D721Med (cell line): ENCODE results near the gene FRY.

Source experiments
- DNase-seq: peaks from one replicate; pipeline ENCODE4 v3.0.0; 2011; ENCODE audit warnings: low spot score; ENCODE audit not compliant: insufficient read length
- FAIRE-seq: peaks from 2 replicates; lab custom pipeline; 2011; peaks lifted over from hg19 to GRCh38; lab: Jason Lieb, UNC
- CTCF ChIP-seq: IDR thresholded peaks from 2 replicates; pipeline ENCODE4 v1.5.1; 2012; ENCODE audit warnings: mild to moderate bottlenecking, control low read depth; ENCODE audit not compliant: insufficient read depth; ENCODE audit errors: missing control alignments

Gene FRY

DNA sequence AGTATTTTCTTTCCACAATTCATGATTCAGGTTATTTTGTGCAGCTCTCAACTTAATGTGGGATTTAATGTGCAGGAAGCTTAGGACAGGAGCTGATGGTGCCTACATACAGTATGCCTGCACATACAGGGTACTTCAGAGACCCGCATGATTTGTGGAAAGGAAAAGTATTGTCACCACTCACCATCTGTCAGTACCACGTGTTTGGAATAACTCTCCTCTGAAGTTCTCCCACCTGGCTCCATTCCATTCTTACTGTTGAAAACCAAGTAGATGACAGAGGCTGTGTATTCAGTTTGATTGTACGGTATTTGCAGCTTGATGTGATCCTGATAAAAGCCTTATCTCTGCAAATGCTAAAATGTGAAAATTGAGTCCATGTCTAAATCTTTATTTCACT lies 197.9 kb downstream of the FRY start:
- FAIRE-seq (no peak), DNase-seq (no peak)
- TF ChIP-seq CTCF, result no peak

GRCh38 chr13:32232263-32232662 lies 200.7 kb downstream of the FRY start:
- no peak for TF ChIP-seq CTCF
- DNase-seq (no peak), FAIRE-seq (no peak)

- no peak for TF ChIP-seq CTCF
- FAIRE-seq (no peak), DNase-seq (no peak)
Observed at GRCh38 chr13:32233062-32233461, 201.5 kb downstream of the FRY start.

DNA sequence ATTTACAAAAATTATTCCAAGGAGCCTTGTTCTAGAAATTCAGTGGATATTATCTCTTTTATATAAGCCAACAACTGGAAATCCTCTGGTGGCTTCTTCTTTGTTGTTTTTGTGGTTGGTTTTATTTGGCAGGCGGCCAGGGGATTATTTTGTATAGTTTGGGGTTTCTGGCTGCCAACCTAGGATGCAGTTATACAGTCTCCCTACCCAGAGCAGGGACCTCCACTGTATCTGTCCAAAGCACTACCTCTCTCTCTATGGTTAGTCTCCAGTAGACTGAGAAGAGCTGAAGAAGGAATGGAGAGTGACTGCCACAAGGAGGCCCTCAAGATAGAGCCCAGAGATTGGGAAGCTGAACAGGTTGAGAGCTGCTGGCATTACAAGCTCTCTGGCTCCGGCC lies 203.3 kb downstream of the FRY start:
- no peak for FAIRE-seq
- DNase-seq, result no peak
- TF ChIP-seq CTCF, result no peak

GRCh38 chr13:32237681-32238080 lies 206.1 kb downstream of the FRY start:
- no peak for DNase-seq
- FAIRE-seq, result no peak
- no peak for TF ChIP-seq CTCF

GRCh38 chr13:32243695-32244094 lies 212.1 kb downstream of the FRY start:
- DNase-seq (no peak), FAIRE-seq (no peak)
- no peak for TF ChIP-seq CTCF

GRCh38 chr13:32245555-32245954 lies 214.0 kb downstream of the FRY start:
- DNase-seq, result no peak
- TF ChIP-seq CTCF, result no peak
- no peak for FAIRE-seq
